ENCODE results near the gene EEFSEC.

The EEFSEC gene

GRCh38 chr3:128294999-128295468 lies 141.8 kb downstream of the EEFSEC start:
- no peak for ATAC-seq

- no peak for ATAC-seq
Measured at GRCh38 chr3:128296469-128297251, 143.4 kb downstream of the EEFSEC start.

- no peak for ATAC-seq
Measured at GRCh38 chr3:128297401-128298138, 144.3 kb downstream of the EEFSEC start.

- no peak for ATAC-seq
Measured at GRCh38 chr3:128301186-128302023, 148.1 kb downstream of the EEFSEC start.

GRCh38 chr3:128306481-128306880 lies 153.2 kb downstream of the EEFSEC start:
- ATAC-seq = no peak

- no peak for ATAC-seq
Measured at GRCh38 chr3:128307029-128307633, 153.8 kb downstream of the EEFSEC start.

GRCh38 chr3:128307781-128308469 lies 154.6 kb downstream of the EEFSEC start:
- ATAC-seq = no peak

GRCh38 chr3:128309026-128309425 lies 155.7 kb downstream of the EEFSEC start:
- ATAC-seq = no peak

- no peak for ATAC-seq
Measured at GRCh38 chr3:128310286-128311058, 157.2 kb downstream of the EEFSEC start.

GRCh38 chr3:128311441-128311844 lies 158.2 kb downstream of the EEFSEC start:
- ATAC-seq = no peak

- ATAC-seq = no peak
Measured at GRCh38 chr3:128312271-128312670, 159.0 kb downstream of the EEFSEC start.

- no peak for ATAC-seq
Measured at GRCh38 chr3:128313071-128313725, 159.9 kb downstream of the EEFSEC start.

- no peak for ATAC-seq
Measured at GRCh38 chr3:128313935-128314334, 160.7 kb downstream of the EEFSEC start.

- no peak for ATAC-seq
Measured at GRCh38 chr3:128315313-128315712, 162.0 kb downstream of the EEFSEC start.

GRCh38 chr3:128316481-128316891 lies 163.2 kb downstream of the EEFSEC start:
- ATAC-seq = peak; percentile 81 to 84

- no peak for ATAC-seq
Measured at GRCh38 chr3:128317101-128317697, 163.9 kb downstream of the EEFSEC start.

- no peak for ATAC-seq
Measured at GRCh38 chr3:128317698-128318231, 164.5 kb downstream of the EEFSEC start.

- ATAC-seq = no peak
Measured at GRCh38 chr3:128318275-128318941, 165.1 kb downstream of the EEFSEC start.

GRCh38 chr3:128319107-128319506 lies 165.8 kb downstream of the EEFSEC start:
- no peak for ATAC-seq

All from activated CD4-positive, CD25-positive, alpha-beta regulatory T cell treated with anti-CD3 and anti-CD28 coated beads, Interleukin-2, amount 50 U/mL, for 24 hours (primary cell).